ENCODE measurements around the gene EHF.
"Not testable (repeated sequence)": the region's sequence is repeated elsewhere in the genome, so short reads cannot be mapped to it uniquely, and the experiment has no call there.

Gene EHF

GRCh38 chr11:34667810-34668582 lies 47.1 kb downstream of the EHF start:
- DNase-seq (ENCODE audit: low read depth, low spot score) = no peak

DNA sequence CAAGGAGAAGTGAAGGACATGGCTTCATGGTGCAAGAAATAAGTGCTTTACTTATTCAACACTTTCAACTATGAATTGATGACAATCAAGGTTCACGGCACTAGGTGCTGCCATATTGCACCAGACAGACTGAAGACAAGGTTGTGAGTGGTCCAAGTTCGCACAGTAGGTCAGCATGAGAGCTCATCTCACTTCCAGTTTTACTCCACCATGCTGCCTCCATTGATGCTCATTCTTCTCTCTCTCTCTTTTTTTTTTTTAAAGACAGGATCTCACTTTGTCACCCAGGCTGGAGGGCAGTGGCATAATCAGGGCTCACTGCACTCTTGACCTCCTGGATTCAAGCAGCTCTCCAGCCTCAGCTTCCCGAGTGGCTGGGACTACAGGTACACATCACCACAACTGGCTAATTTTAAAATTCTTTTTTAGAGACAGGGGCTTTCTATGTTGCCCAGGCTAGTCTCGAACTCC lies 47.7 kb downstream of the EHF start:
- DNase-seq (ENCODE audit: low read depth, low spot score) = no peak

DNA sequence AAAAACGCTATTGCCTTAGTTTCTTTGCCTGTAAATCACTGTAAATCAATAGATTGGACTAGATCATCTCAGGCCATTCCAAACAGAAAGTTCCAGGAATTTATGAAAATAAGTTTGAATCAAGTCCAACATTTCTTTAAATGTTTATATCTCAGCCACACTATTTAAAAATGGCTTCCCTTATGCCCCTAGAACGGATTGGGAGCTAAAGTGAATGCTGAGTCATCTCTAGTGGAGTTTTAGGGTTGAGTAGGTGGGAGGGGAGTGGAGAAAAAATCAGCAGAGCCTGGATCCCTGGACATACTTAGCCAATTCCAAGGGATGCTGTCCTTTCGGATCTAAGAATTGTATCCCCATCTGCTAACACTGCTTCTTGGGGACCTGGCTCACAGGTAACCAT lies 48.6 kb downstream of the EHF start:
- DNase-seq (ENCODE audit: low read depth, low spot score) = no peak

DNA sequence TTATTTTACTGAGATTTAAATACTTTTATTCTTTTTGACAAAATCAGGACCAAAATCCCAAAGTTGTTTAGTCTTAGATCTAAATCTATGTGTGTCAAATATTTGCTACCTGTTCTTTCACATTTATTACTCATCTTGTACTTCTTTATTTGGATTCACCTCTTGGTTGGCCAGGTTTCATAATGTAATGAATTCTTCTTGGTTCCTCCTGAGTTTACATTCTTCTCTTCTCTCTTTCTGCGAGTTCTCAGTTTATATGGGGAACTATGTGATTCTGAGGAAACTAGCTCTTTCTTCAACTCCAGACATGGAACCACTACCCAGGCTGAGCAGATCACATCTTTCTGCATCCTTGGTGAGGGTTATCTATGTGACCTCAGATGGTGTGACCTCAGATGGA lies 50.2 kb downstream of the EHF start:
- DNase-seq (ENCODE audit: low read depth, low spot score) = no peak

DNA sequence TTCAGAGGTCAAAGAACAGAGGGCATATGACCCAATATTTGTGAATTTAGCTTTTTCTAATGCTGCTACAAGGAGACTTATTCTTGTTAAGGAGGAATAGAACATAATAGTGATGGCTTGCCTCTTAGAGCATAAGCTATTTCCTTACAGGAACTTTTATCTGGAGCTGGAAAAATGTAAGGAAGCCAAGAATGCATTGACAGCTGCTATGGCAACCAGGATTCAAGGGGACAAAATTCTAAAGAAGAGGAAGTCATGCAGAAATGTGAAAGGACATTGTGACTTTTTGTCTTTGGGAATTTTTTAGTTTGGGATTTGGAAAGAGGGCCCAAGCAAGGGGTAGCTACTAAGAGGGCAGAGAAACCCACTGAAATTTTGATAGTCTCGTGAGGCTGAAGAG lies 51.1 kb downstream of the EHF start:
- DNase-seq (ENCODE audit: low read depth, low spot score) = no peak

GRCh38 chr11:34674038-34674437 lies 53.1 kb downstream of the EHF start:
- no peak for DNase-seq (ENCODE audit: low read depth, low spot score)

DNA sequence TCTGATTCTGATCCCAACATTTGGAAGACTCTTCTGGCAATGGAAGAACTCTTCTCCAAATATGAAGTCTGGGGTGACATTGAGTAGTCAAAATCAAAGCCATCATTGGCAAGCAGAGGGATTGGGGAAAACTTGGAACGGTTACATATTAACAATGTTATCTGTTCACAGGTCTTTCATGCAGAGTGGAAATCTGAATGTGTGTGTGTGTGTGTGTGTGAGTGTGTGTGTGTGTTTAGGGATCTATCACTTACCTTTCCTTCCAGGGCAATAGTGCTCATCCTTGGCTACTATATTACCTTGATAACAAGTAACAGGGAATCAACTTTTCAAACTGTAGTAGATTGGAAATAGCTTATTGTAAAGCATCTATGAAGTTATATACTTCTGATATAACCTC lies 55.3 kb downstream of the EHF start:
- DNase-seq (ENCODE audit: low read depth, low spot score) = no peak

- DNase-seq (ENCODE audit: low read depth, low spot score) = no peak
These were observed 58.8 kb downstream of the EHF start for GRCh38 chr11:34679681-34680080.

DNA sequence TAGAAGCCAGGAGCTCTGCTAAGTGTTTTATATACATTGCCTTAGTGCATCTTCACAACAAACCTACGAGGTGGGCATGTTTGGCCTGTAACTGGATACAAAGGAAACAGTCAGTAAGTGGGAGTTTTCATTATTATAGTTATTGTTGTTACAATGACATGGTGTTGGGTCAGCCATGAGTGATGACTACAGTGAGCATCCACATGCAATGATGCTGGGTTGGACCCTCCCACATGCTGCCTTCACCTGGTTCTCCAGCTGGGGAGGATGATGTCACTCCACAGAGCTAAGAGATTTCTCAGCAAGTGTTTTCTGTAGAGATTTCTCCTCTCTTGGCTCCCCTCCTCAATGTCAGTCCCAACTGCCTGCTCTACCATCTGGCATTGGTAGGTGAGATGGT lies 59.3 kb downstream of the EHF start:
- peak; percentile 11 for DNase-seq (ENCODE audit: low read depth, low spot score)

DNA sequence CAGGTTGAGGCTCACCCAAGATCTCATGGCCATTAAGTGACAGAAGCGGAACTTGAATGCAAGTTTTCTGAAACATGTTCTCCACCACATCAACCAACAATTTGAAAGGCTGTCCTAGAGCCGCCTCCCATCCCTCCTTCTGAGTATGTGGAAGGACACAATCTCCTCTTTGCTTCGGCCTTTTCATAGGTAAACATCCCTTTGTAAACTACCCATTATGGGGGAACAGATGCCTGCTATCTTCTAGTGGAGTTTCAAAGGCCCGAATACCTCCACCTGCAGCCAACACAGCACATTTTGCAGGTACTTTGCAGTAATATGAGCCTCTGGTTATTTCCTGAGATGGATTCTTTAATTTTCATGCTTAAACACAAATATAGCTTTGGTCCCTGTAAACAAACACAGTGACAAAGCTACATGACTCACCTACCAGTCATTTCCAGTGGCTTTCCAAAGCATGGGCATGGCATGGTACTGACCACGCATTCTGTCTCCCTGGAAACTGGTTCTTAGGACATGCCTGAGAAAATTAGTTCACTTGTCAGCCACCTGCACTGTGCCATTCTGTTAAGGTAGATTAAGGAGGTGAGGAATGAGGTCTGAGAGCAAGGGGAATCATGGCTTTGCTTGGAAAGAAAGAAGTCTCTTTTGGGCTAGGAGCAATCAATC lies 60.2 kb downstream of the EHF start:
- DNase-seq (ENCODE audit: low read depth, low spot score) = no peak

GRCh38 chr11:34682825-34683224 lies 61.9 kb downstream of the EHF start:
- no peak for DNase-seq (ENCODE audit: low read depth, low spot score)

DNA sequence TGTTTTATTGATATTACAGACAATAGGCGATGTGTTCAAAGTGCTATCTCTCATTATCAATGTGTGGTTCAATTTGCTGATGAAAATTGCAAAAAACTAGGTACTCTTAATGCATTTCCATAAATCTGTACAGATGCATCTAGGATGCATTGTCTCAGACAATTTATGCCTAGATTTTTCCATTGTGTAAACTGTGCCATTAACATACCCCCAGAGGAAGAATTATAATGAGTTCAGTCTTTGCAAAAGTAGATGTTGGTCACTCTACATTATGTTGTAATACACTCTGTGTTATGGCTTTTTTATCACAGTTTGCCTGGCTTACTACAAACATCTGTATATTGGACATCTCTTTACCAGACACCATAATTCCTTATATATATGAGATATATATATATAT lies 62.5 kb downstream of the EHF start:
- no peak for DNase-seq (ENCODE audit: low read depth, low spot score)

- DNase-seq (ENCODE audit: low read depth, low spot score) = no peak
These were observed 65.0 kb downstream of the EHF start for GRCh38 chr11:34685864-34686263.

DNA sequence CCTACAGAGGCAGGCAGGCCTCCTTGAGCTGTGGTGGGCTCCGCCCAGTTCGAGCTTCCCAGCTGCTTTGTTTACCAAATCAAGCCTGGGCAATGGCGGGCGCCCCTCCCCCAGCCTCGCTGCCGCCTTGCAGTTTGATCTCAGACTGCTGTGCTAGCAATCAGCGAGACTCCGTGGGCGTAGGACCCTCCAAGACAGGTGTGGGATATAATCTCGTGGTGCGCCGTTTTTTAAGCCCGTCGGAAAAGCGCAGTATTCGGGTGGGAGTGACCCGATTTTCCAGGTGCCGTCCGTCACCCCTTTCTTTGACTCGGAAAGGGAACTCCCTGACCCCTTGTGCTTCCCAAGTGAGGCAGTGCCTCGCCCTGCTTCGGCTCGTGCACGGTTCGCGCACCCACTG lies 71.4 kb downstream of the EHF start:
- not testable (repeated sequence) for DNase-seq (ENCODE audit: low read depth, low spot score)

DNA sequence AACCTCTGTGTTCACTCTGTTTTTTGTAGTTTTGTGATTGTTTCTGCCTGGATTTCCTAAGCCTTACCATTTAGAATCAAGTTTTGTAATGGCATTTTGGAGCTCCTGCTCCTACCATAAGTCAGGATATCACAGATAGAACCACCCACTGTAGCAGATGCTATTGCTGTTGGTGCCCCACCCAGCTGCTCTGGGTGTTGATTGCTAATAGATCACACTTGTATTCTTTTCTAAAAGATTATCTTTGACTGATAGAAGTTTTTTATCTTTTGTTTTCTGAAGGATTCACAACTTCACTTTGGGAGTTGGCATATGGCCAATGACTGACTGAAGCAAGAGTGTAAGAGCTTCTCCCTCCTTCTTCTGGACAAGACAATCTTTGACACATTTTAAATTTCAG lies 76.0 kb downstream of the EHF start:
- no peak for DNase-seq (ENCODE audit: low read depth, low spot score)

- no peak for DNase-seq (ENCODE audit: low read depth, low spot score)
These were observed 86.0 kb downstream of the EHF start for GRCh38 chr11:34706709-34707461.

GRCh38 chr11:34707462-34707840 lies 86.6 kb downstream of the EHF start:
- no peak for DNase-seq (ENCODE audit: low read depth, low spot score)

Data from brain pericyte (primary cell).